Fibroblast of pulmonary artery (primary cell): ENCODE measurements around the gene ZNF532.

Source experiments
- DNase-seq: peaks from one replicate; pipeline ENCODE4 v3.0.0-alpha.2; 2010; ENCODE audit warnings: low read depth
- H3K4me3 ChIP-seq: replicated peaks from 2 replicates; pipeline ENCODE4 v1.5.1; 2011; ENCODE audit warnings: low read depth, mild to moderate bottlenecking, control low read depth, low read length, moderate library complexity
- TF ChIP-seq, protein P1 (sequence below): IDR thresholded peaks from 2 replicates; pipeline ENCODE4 v1.5.1; 2011; ENCODE audit warnings: mild to moderate bottlenecking, control low read depth, low read length, inconsistent platforms; ENCODE audit errors: missing control alignments

The ZNF532 gene

DNA sequence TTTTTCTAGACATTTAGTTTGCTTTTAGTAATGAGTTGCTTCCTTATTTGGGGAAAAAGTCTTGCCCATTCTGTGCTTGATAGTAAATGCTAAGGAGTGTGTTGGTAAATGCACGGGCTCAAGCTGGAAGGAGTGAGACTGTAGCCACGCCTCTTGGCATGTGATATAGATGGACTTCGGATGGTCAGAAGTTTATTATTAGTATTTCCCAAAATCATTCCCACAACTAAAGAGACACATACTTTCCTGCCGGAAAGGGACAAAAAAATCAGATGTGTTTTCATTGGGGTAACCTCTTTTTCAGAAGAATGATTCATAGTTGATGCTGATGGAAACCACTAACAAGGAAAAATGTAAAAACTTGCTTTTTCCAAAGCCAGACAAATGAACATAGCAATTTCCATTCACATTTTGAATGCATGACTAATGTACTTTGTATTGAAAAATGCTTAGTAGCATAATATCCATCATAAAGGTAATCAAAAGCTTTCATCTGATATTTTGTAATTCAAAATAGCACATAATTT lies 133.2 kb downstream of the ZNF532 start:
- no peak overlapping the region for H3K4me3 ChIP-seq
- peak; percentile 96 for DNase-seq
- TF ChIP-seq, protein P1, sequence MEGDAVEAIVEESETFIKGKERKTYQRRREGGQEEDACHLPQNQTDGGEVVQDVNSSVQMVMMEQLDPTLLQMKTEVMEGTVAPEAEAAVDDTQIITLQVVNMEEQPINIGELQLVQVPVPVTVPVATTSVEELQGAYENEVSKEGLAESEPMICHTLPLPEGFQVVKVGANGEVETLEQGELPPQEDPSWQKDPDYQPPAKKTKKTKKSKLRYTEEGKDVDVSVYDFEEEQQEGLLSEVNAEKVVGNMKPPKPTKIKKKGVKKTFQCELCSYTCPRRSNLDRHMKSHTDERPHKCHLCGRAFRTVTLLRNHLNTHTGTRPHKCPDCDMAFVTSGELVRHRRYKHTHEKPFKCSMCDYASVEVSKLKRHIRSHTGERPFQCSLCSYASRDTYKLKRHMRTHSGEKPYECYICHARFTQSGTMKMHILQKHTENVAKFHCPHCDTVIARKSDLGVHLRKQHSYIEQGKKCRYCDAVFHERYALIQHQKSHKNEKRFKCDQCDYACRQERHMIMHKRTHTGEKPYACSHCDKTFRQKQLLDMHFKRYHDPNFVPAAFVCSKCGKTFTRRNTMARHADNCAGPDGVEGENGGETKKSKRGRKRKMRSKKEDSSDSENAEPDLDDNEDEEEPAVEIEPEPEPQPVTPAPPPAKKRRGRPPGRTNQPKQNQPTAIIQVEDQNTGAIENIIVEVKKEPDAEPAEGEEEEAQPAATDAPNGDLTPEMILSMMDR: no peak

DNA sequence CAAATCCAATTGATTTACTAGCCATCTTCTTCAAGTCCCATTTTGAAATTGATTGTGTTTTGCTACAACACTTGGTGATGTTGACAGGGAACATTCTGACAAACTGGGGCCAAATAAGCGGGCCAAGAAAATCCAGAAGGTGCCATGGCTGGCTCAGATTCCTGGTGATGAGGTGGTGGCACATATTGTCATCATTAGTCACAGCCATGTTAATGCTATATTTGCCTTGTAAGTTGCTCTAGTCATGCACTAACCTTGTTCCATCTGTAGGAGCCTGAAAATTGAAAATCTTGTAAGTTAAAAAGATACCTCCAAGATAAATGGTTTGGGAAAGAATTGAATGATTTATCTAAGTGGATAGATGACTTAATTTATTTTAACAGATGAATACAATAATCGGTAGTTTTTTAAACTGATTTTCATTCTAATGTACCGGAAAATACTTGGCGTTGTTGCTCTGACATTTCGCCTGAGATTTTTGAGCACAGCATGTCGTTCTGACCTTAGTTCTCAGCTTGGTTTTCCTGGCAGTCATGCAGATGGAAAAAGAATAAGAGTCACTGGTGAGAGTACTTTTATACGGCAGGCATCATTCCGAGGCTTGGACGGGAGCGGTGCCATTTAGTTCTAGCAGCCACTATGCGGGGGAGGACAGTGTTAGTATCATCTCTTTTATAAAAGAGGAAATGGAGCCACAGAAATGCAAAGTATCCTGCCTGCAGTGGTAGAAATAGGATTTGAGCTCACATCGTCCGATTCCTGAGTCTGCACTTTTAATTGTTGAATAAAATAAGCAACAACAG lies 133.9 kb downstream of the ZNF532 start:
- peak; percentile 90 for DNase-seq
- no peak overlapping the region for H3K4me3 ChIP-seq
- TF ChIP-seq, protein P1: no peak

DNA sequence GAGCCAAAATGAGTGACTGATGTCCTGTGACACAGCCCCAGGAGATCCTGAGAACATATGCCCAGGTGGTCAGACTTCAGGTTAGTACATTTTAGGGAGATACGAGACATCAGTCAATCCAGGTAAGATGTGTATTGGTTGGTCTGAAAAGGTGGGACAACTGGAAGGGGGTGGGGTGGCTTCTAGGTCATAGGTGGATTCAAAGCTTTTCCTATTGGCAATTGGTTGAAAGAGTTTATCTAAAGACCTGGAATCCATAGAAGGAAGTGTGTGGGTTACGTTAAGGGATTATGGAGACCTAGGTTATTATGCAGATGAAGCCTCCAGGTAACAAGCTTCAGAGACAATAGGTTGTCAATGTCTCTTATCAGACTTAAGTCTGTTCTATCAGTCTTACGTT lies 136.5 kb downstream of the ZNF532 start:
- no peak for DNase-seq
- no peak overlapping the region for H3K4me3 ChIP-seq
- TF ChIP-seq, protein P1: no peak

DNA sequence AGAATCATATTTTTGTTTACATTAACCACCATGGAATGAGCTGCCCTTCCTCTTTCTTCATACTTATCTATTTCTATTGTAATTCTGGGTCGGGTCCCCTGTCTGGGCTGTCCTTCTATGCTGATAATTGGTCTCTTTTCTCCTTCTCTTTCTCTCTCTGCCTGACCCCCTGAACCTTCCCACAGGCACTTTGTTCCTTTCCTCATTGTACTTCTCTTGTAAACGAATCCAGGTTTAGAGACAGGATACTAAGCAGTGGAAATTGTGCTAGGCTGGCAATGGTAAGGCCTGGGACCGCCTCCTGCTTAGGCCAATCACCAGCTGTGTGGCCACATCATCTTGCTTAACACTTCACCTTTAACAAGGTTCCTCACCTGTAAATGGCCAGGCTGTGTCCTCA lies 137.0 kb downstream of the ZNF532 start:
- DNase-seq: no peak
- no peak overlapping the region for H3K4me3 ChIP-seq
- TF ChIP-seq, protein P1: no peak

DNA sequence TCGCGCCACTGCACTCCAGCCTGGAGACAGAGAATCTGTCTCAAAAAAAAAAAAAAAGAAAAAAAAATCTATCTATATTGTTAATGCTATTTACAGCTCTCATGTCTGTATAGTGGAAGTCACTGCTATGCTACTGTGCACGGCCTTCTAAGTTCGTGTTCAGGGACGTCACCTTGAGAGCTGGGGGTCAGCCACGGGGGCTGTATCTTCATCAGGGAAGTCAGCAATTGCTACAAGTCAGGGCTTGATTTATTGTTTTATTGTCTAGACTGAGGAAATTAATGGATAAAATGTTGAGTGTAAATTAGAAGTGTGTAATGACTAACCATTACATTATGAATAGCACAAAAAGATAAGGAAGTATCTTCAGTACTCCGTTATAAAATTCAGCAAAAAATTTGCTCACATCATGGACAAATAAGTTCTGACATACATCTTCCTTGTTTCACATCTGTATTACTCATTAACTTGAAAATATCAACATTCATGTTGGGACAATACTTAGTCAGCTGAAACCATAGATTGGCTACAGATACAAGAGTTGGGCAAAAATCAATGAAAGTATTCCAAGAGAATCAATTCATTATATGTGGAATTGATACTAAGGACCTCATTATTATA lies 138.4 kb downstream of the ZNF532 start:
- TF ChIP-seq, protein P1: no peak
- DNase-seq: no peak
- H3K4me3 ChIP-seq: no peak overlapping the region

DNA sequence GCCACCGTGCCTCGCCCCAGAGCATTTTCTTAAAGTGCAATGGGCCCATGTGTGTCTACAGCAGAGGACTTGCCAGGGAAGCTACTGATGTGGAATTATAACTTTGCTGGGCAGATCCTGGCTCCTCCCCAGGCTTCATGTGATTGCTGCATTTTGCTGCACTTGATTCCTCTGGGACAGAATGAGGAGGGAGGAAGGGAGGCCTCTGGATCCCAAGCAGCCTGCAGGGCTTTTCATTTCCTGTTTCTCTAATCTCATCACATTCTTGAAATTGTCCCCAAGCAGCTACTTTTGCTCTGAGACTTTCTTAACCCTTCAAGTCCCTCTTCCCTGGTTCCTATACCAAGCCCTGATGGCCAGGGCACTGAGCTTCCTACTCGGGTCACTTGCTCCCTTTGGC lies 140.6 kb downstream of the ZNF532 start:
- TF ChIP-seq, protein P1: no peak
- peak; percentile 91 for DNase-seq
- H3K4me3 ChIP-seq: no peak overlapping the region
